ENCODE results near the gene FZD1.

DNA sequence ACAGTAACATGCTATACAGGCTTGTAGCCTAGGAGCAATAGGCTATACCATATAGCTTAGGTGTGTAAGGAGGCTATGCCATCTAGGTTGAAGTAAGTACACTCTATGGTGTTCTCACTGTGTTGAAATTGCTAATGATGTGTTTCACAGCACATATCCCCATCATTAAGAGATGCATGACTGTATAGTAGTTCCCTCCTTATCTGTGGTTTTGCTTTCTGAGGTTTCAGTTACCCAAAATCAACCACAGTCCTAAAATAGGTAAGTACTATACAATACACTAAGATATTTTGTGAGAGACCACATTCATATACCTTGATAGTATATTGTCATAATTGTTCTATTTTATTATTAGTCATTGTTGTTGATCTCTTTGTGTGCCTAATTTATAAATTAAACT is 12.7 kb downstream of the FZD1 start:
- TF ChIP-seq, protein P1, sequence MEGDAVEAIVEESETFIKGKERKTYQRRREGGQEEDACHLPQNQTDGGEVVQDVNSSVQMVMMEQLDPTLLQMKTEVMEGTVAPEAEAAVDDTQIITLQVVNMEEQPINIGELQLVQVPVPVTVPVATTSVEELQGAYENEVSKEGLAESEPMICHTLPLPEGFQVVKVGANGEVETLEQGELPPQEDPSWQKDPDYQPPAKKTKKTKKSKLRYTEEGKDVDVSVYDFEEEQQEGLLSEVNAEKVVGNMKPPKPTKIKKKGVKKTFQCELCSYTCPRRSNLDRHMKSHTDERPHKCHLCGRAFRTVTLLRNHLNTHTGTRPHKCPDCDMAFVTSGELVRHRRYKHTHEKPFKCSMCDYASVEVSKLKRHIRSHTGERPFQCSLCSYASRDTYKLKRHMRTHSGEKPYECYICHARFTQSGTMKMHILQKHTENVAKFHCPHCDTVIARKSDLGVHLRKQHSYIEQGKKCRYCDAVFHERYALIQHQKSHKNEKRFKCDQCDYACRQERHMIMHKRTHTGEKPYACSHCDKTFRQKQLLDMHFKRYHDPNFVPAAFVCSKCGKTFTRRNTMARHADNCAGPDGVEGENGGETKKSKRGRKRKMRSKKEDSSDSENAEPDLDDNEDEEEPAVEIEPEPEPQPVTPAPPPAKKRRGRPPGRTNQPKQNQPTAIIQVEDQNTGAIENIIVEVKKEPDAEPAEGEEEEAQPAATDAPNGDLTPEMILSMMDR (IDR thresholded peaks at IDR 0.05), result no peak
- TF ChIP-seq POLR2A (IDR thresholded peaks at IDR 0.05) (no peak), POLR2AphosphoS5 (IDR thresholded peaks at IDR 0.05; ENCODE audit: insufficient read depth in 1 of 2, low read depth in 1 of 2) (no peak)

All from vagina (tissue), 2 donors.